ENCODE results near the gene CCDC12. TPM values are rescaled to one million over a fixed set of nuclear protein-coding genes. Genes with fewer than 3 reads are reported as not detected.

Gene CCDC12
- total and polyA plus RNA-seq, 9 of the 15 experiments (the other 6 are each of a cell fraction or from before 2014, with no cell fraction given), result 8.9 to 201 (median 86.9) TPM

DNA sequence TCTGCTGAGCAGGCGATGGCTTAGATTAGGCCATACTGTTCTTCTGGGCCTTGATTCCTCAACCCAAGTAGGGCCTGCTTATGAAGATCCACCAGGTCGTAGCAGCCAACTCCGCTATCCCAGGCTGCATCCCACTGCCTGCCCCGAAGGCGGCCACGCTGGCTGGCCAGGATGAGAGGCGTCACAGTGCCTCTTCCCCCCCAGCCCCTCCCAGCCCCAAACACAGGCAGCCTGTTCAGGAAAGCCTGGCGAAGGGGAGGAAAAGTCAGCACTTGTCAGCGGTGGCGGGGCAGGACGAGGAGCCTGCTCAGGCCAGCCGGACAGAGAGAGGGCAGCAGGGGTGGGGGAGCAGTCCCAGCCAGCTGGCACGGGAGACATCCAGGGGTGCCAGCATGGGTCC is 87.8 kb downstream of the CCDC12 start (continued):
- no peak for TF ChIP-seq MYBL2 (IDR thresholded peaks at IDR 0.05; ENCODE audit: low read depth)
- TF ChIP-seq MYBL2 (CRISPR knock-in tag; IDR thresholded peaks at IDR 0.05; ENCODE audit: borderline replicate concordance), result no peak
- no peak for TF ChIP-seq SLC30A9 (CRISPR knock-in tag; IDR thresholded peaks at IDR 0.05)
- no peak for TF ChIP-seq NCOA2 (IDR thresholded peaks at IDR 0.05; ENCODE audit: partially characterized antibody in 2 of 2)

DNA sequence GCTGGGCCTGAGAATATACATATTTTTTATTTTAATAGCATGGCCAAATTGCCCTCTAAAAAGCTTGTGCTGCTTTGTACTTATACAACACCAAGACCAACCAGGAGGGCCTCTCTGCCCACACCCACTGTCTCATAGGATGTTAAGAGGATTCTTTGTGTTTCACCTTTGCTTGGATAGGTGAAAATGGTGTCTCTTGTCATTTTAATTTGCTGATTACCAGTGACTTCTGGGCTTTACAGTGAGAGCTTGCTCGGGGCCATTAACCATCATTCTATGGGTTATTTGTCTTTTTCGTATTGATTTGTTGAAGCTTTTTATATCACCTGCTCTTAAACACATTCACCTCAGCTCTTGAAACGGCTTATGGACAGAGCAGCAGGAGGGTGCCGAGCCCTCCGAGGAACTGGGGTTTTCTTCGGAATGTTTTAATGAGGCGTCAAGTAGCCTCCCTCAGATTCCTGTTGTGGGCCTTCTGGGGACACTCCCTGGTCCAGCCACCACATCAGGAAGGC is 88.5 kb downstream of the CCDC12 start:
- intact Hi-C loops (cut with micrococcal nuclease), result no loop called here
- Histone ChIP-seq H3K36me3 (ENCODE audit: control insufficient read depth, insufficient read depth, low read length) (no peaks in the 10 kb centered on the region), H3K27me3 (ENCODE audit: control insufficient read depth in 2 of 2, insufficient read depth in 2 of 2, low read length in 2 of 2) (peaks cover 44 to 84% of the 10 kb centered on the region in 2 experiments), H3K4me2 (ENCODE audit: insufficient read depth, low read length) (no peak overlapping the region), H2AFZ (ENCODE audit: low read depth, low read length) (no peak overlapping the region), H4K20me1 (replicated peaks; ENCODE audit: control insufficient read depth, insufficient read depth, low read length) (peaks cover 28% of the 10 kb centered on the region), H3K4me1 (replicated peaks in 1 of 2; ENCODE audit: control insufficient read depth in 2 of 2, insufficient read depth in 2 of 2, low read length in 2 of 2) (peaks cover 0 to 27% of the 10 kb centered on the region in 2 experiments; a peak in 4 of 5 replicates), H3K9me1 (ENCODE audit: control insufficient read depth, insufficient read depth, low read length) (no peaks in the 10 kb centered on the region), H3K9me3 (replicated peaks; ENCODE audit: control insufficient read depth, insufficient read depth, low read depth, low read length) (no peaks in the 10 kb centered on the region), H3K4me3 (no peak overlapping the region), H3K79me2 (ENCODE audit: control insufficient read depth, insufficient read depth, low read length) (no peaks in the 10 kb centered on the region), H3K27ac (ENCODE audit: extremely low read depth, low read depth, low read length) (no peak overlapping the region), H3K9ac (ENCODE audit: insufficient read depth in 1 of 2, low read depth in 2 of 2, low read length in 2 of 2) (no peak overlapping the region)
- no TSS peak for BruUV-seq (replicated peaks)
- 7% methylated on average over 7 of the region's 7 CpGs for WGBS (ENCODE audit: insufficient coverage, low coverage, missing lambda C conversion rate)
- POLR2A ChIA-PET, result interaction anchor here (1.7 to 2.0 kb wide), 2 partner anchors 10 to 99 kb away, joined by 5 to 7 read pairs; partner anchors contain the start of gene PTH1R
- no peak for ATAC-seq
- in situ Hi-C loops (cut with MboI), result no loop called here
- DNase-seq (ENCODE audit: extremely low read depth in 1 of 4, low spot score in 3 of 4), result no peak
- no peak for TF ChIP-seq KLF13 (tag; IDR thresholded peaks at IDR 0.05; ENCODE audit: borderline replicate concordance, low read depth)
- TF ChIP-seq PPARD (CRISPR knock-in tag; IDR thresholded peaks at IDR 0.05), result no peak
- CTCF ChIA-PET (ENCODE audit: low intra/inter-chr PET ratio), result no interaction called here
- FAIRE-seq, result peak; percentile 60
